ENCODE measurements around the gene THPO.

GRCh38 chr3:184380185-184380626, 2.2 kb upstream of the THPO start:
- TF ChIP-seq POLR2A (IDR thresholded peaks at IDR 0.05; ENCODE audit: low read length) (no peak), GATA1 (IDR thresholded peaks at IDR 0.05; ENCODE audit: low read depth, low read length) (no peak)

Data from erythroblast (primary cell).